Measurements from ENCODE around the gene FSD1.

The FSD1 gene

GRCh38 chr19:4329858-4330257 lies 25.5 kb downstream of the FSD1 start:
- H3K27ac ChIP-seq: no peak overlapping the region
- no peak for TF ChIP-seq ZFX (IDR thresholded peaks at IDR 0.05)
- no peak for TF ChIP-seq CTCF (conservative IDR thresholded peaks at IDR 0.05)

- H3K27ac ChIP-seq: no peak overlapping the region
- TF ChIP-seq CTCF (conservative IDR thresholded peaks at IDR 0.05) (no peak), ZFX (IDR thresholded peaks at IDR 0.05) (no peak)
Observed at GRCh38 chr19:4334929-4335570, 30.7 kb downstream of the FSD1 start.

- peak overlapping the region; percentile 70 for H3K27ac ChIP-seq
Observed at GRCh38 chr19:4337906-4338440, 33.6 kb downstream of the FSD1 start.

GRCh38 chr19:4338441-4339355 lies 34.3 kb downstream of the FSD1 start, which contains the start of gene STAP2:
Gene STAP2, minus strand, starts transcription at chr19:4338827. Its CDS starts 74 bp downstream, at chr19:4338753.
- TF ChIP-seq CTCF (conservative IDR thresholded peaks at IDR 0.05): no peak
- no peak for TF ChIP-seq ZFX (IDR thresholded peaks at IDR 0.05)
- peak within 1 kb of the TSS; percentile 70 for H3K27ac ChIP-seq

More at GRCh38 chr19:4337906-4338440, 33.6 kb downstream of the FSD1 start:
- TF ChIP-seq ZFX (IDR thresholded peaks at IDR 0.05) (no peak), CTCF (conservative IDR thresholded peaks at IDR 0.05) (no peak)

GRCh38 chr19:4342314-4342614 lies 37.9 kb downstream of the FSD1 start:
- TF ChIP-seq CTCF (conservative IDR thresholded peaks at IDR 0.05) (no peak), ZFX (IDR thresholded peaks at IDR 0.05) (no peak)
- H3K27ac ChIP-seq: peak overlapping the region; percentile 76

GRCh38 chr19:4342615-4343369 lies 38.4 kb downstream of the FSD1 start:
- peak overlapping the region; percentile 76 for H3K27ac ChIP-seq
- TF ChIP-seq ZFX (IDR thresholded peaks at IDR 0.05): no peak
- no peak for TF ChIP-seq CTCF (conservative IDR thresholded peaks at IDR 0.05)

Measured in C4-2B (cell line).